ENCODE measurements around the gene ST7L.

ST7L gene

DNA sequence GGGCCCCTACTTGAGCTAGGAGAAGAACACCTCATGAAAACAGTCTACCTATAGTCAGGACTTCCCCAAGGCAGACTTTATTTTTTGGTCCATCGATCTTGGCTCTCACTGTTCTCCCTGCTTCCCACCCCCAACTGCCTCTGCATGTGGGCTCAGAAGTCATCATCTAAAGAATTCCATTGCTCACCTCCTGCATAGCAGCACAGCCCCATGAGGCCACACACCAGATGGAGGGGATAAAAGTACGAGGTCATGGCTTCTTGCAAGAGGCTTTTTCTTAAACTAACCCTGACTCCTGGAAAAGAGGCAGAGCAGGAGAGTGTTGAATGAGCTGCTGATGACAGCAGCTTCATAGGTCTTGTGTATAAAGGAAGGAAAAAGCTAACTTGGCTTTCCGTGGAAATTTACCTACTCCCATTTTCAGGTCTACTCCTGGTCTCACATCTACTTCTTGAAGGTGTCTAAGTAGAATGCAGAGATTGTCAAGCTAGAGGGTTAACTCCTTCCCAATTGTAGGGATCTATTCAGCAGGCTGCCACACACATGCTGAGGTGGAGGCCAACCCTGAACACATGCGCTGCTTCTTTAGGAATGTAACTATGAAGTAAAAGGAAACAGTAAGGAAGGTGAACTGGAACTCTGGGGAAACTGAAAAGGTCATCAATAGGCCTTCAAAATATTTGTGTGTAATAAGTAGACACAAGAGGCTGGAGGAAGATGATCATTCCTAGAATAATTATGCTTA lies 91.5 kb downstream of the ST7L start:
- H3K4me3 ChIP-seq (ENCODE audit: low read depth, low read length): no peak overlapping the region
- no peak for TF ChIP-seq CTCF (IDR thresholded peaks at IDR 0.05; ENCODE audit: low read depth, low read length)
- in situ Hi-C loops (cut with HindIII; ENCODE audit: low sequenced_read_pairs): no loop called here
- DNase-seq (ENCODE audit: low read depth, low spot score): peak; percentile 88

- no peak overlapping the region for H3K4me3 ChIP-seq (ENCODE audit: low read depth, low read length)
- in situ Hi-C loops (cut with HindIII; ENCODE audit: low sequenced_read_pairs): no loop called here
- no peak for TF ChIP-seq CTCF (IDR thresholded peaks at IDR 0.05; ENCODE audit: low read depth, low read length)
- DNase-seq (ENCODE audit: low read depth, low spot score): no peak
Observed at GRCh38 chr1:112524986-112525385, 94.0 kb downstream of the ST7L start.

GRCh38 chr1:112524251-112524650 lies 94.7 kb downstream of the ST7L start:
- H3K4me3 ChIP-seq (ENCODE audit: low read depth, low read length): no peak overlapping the region
- peak; percentile 89 for DNase-seq (ENCODE audit: low read depth, low spot score)
- TF ChIP-seq CTCF (IDR thresholded peaks at IDR 0.05; ENCODE audit: low read depth, low read length): no peak
- in situ Hi-C loops (cut with HindIII; ENCODE audit: low sequenced_read_pairs): no loop called here

GRCh38 chr1:112522621-112523020 lies 96.3 kb downstream of the ST7L start:
- in situ Hi-C loops (cut with HindIII; ENCODE audit: low sequenced_read_pairs): no loop called here
- H3K4me3 ChIP-seq (ENCODE audit: low read depth, low read length): no peak overlapping the region
- TF ChIP-seq CTCF (IDR thresholded peaks at IDR 0.05; ENCODE audit: low read depth, low read length): no peak
- DNase-seq (ENCODE audit: low read depth, low spot score): peak; percentile 98

DNA sequence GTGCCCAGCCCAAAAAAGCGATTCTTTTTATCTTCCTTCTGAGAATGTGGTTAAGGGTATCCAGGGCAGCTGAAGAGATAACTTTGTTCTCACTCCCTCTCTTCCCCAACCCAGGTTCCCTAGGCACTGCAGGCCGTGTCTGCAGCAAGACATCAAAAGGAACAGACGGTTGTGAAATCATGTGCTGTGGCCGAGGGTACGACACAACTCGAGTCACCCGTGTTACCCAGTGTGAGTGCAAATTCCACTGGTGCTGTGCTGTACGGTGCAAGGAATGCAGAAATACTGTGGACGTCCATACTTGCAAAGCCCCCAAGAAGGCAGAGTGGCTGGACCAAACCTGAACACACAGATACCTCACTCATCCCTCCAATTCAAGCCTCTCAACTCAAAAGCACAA lies 98.8 kb downstream of the ST7L start:
- H3K4me3 ChIP-seq (ENCODE audit: low read depth, low read length): no peak overlapping the region
- in situ Hi-C loops (cut with HindIII; ENCODE audit: low sequenced_read_pairs): no loop called here
- TF ChIP-seq CTCF (IDR thresholded peaks at IDR 0.05; ENCODE audit: low read depth, low read length): no peak
- DNase-seq (ENCODE audit: low read depth, low spot score): no peak

DNA sequence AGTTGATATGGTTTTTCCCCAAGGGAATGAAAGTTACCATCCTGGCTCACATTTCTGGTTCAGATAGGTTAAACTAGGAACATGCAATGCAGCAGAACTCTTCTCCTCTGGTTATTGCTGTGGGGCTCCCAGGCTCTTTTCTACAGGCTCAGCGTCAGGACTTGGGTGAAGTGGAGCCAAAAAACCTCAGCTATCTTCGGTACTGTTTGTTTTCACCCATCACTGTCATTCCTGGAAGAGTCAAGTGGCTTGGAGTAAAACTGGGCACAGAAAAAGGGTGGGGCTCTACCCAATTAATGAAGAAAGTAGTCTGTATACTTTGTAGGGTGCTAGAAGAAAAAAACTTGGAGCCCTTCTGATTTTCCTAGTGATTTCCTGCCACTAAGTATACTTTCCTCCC lies 100.8 kb downstream of the ST7L start:
- TF ChIP-seq CTCF (IDR thresholded peaks at IDR 0.05; ENCODE audit: low read depth, low read length): no peak
- in situ Hi-C loops (cut with HindIII; ENCODE audit: low sequenced_read_pairs): no loop called here
- H3K4me3 ChIP-seq (ENCODE audit: low read depth, low read length): no peak overlapping the region
- no peak for DNase-seq (ENCODE audit: low read depth, low spot score)
